DMS53 (cell line): Measurements from ENCODE around the gene ATF6.
"Not testable (repeated sequence)": the region's sequence is repeated elsewhere in the genome, so short reads cannot be mapped to it uniquely, and the experiment has no call there.

Experiments used
- DNase-seq: peaks from one replicate; lab custom pipeline; 2025; lab: John Stamatoyannopoulos, UW

The ATF6 gene

DNA sequence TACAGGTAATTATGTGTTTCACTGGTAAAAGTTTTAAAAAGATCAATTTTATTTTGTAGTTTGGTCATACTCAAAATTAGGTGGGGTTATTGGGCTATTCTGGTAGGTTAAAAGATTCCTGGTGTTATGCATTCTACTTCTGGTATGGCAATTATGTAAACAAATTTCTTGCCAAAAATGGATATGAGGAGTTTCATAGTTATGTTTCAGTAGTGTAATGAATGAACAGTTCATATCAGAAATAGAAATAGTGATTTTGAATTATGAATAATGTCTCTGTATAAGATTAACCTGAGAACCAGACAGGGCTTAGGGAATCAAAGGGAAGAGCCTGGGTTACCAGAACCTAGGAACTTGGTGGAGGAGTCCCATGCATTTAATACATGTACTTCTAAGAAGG lies 15.9 kb downstream of the ATF6 start:
- no peak for DNase-seq

DNA sequence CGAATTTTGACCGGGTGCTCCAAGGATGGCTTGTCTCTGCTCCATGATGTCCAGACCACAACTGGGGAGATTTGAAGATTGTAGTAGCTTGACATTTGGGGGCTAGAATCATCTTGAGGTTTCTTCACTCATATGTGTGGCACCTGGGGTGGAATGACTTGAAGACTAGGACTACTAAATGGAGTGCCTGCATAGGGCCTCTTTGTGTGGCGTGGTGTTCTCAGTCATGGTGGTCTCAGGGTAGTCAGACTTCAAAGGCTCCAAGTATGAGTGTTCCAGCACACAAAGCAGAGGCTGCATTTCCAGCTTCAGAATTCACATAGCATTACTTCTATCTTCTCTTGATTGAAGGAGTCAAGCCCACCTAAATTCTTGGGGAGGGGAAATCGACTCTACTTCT lies 16.8 kb downstream of the ATF6 start:
- no peak for DNase-seq

GRCh38 chr1:161784968-161785367 lies 18.8 kb downstream of the ATF6 start:
- DNase-seq = no peak

- no peak for DNase-seq
Observed at GRCh38 chr1:161787355-161787754, 21.2 kb downstream of the ATF6 start.

GRCh38 chr1:161790587-161791317 lies 24.6 kb downstream of the ATF6 start:
- DNase-seq = no peak

GRCh38 chr1:161791904-161792655 lies 26.0 kb downstream of the ATF6 start:
- no peak for DNase-seq

GRCh38 chr1:161792740-161793139 lies 26.6 kb downstream of the ATF6 start:
- DNase-seq = peak; percentile 89

DNA sequence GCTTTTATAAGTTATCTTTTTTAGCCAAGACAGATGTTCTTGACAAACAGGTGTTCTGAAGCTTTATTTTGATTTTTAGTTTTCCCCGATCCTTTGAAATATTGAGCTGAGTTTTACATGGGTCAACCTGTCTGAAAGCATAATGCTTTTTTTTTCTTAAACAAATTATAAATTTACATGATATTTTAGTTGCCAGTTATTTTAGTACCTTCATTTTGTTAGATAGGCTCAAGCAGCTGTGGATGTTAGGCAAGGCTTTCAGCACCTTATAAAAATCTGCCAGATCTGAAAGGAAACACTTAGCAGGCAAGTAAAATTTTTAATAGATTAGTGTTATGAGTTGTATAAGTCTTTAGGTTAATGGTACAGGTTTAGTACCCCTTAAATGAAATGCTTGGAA lies 33.7 kb downstream of the ATF6 start:
- DNase-seq = no peak

DNA sequence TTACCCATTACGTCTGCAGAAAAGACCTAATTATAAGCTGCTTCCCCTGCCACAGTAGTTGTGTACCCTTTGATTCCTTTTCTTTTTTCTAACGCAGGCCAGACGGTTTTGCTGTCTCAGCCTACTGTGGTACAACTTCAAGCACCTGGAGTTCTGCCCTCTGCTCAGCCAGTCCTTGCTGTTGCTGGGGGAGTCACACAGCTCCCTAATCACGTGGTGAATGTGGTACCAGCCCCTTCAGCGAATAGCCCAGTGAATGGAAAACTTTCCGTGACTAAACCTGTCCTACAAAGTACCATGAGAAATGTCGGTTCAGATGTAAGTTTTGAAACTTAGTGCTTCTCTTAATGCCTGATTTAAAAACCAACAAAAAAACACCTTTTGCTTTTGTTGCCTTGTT lies 35.8 kb downstream of the ATF6 start:
- DNase-seq = no peak

- DNase-seq = no peak
Observed at GRCh38 chr1:161803181-161803580, 37.1 kb downstream of the ATF6 start.

DNA sequence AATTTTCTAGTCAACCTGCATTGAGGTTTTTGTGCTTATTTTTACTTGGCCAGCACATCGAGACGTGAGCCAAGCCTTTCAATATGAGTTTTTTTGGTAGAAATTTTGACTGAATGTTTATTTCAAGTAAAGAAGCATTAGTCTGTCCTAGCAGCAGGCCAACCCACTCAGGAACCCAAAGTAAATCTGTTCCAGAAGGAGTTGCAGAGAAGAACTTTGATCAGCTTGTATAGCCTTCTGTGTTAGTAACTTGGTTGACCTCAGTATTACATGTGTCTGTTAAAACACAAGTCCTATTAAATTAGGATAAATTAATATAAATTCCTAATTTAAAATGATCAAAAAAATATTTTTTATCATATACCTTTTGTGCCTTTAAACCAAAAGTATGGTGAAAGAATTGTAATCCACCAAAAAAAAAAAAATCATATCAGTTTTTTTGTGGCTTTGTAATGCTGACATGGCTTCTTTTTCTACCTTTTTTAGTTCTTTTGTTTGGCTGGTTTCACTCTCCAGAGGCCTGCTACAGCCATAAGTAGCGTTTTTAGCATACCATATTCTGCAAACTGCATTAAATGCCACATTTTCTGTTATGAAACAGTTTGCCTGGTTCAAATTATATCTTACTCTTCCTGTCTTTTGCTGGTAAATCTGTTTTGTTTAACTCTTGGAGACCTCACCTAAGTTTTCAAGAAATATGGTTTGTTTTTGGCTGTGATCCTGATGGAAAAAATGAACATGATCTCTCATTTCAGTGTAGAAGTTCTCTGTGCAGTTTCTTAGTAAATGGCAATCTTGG lies 39.5 kb downstream of the ATF6 start:
- DNase-seq = no peak

GRCh38 chr1:161809202-161809601 lies 43.1 kb downstream of the ATF6 start:
- not testable (repeated sequence) for DNase-seq

GRCh38 chr1:161809656-161810055 lies 43.5 kb downstream of the ATF6 start:
- DNase-seq = not testable (repeated sequence)

GRCh38 chr1:161810780-161811179 lies 44.7 kb downstream of the ATF6 start:
- no peak for DNase-seq

- no peak for DNase-seq
Observed at GRCh38 chr1:161816201-161816600, 50.1 kb downstream of the ATF6 start.

GRCh38 chr1:161817176-161817730 lies 51.1 kb downstream of the ATF6 start:
- DNase-seq = no peak

DNA sequence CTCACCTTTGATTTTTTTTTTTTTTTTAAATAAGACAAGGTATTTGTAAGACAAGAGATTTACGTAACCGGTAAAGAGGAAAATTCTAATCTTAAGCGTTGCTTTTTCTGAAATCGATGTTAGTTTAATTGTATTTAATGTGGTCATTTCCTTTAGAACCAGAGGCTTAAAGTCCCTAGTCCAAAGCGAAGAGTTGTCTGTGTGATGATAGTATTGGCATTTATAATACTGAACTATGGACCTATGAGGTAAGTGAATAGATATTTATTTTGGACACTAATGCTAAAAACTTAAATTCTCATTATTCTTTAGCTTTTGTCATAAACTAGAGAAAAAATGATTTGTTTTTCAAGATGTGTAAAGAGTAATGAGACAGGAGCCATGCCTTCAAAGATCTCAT lies 54.8 kb downstream of the ATF6 start:
- DNase-seq = no peak

- peak; percentile 71 for DNase-seq
Observed at GRCh38 chr1:161824618-161825017, 58.5 kb downstream of the ATF6 start.

DNA sequence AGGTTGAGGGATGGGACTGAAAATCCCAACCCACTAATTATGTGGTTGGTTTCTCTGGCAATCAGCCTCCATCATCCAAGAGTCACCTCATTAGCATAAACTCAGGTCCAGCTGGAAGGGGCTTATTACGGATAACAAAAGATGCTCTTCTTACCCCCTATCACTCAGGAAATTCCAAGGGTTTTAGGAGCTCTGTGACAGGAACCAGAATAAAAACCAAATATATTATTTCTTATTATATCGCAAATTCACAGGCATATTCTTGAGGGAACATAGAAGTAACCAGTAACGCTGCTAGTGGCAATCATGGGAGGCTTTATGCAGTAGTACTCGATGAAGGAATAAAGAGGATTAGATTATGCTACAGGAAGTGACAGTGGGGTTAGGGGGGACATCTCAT lies 59.7 kb downstream of the ATF6 start:
- no peak for DNase-seq

DNA sequence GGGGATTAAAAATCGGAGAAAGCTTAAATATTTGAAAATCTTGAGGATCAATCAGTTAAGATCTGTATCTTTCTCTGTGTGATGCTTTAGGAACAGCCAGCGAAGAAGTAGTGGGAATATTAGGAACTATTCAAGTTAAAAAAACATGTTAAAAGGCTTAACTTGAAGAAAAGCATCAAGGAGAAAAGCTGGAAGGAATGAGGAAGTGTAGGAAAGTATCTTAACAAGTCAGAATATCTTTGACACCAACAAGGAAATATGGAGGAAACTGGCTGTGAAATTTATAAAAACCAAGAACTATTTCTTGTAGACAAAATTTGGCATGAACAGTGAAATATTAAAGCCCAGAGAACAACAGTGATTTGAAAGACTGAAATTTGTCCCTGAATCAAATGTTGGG lies 60.4 kb downstream of the ATF6 start:
- DNase-seq = no peak

- no peak for DNase-seq
Observed at GRCh38 chr1:161827786-161828185, 61.7 kb downstream of the ATF6 start.

DNA sequence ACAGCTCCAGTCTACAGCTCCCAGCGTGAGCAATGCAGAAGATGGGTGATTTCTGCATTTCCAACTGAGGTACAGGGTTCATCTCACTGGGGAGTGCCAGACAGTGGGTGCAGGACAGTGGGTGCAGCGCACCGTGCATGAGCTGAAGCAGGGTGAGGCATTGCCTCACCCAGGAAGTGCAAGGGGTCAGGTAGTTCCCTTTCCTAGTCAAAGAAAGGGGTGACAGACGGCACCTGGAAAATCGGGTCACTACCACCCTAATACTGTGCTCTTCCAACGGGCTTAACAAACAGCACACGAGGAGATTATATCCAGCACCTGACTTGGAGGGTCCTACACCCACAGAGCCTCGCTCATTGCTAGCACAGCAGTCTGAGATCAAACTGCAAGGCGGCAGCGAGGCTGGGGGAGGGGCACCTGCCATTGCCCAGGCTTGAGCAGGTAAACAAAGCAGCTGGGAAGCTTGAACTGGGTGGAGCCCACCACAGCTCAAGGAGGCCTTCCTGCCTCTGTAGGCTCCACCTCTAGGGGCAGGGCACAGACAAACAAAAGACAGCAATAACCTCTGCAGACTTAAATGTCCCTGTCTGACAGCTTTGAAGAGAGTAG lies 66.3 kb downstream of the ATF6 start:
- DNase-seq = not testable (repeated sequence)
